Measurements from ENCODE around the gene PIAS4. TPM values are rescaled to one million over a fixed set of nuclear protein-coding genes. Genes with fewer than 3 reads are reported as not detected.
"Not testable (repeated sequence)": the region's sequence is repeated elsewhere in the genome, so short reads cannot be mapped to it uniquely, and the experiment has no call there.

PIAS4 gene
- total and polyA plus RNA-seq, 2 of the 13 experiments (the other 11 are each of a cell fraction or from before 2014, with no cell fraction given), result 9.0 to 20.1 TPM

DNA sequence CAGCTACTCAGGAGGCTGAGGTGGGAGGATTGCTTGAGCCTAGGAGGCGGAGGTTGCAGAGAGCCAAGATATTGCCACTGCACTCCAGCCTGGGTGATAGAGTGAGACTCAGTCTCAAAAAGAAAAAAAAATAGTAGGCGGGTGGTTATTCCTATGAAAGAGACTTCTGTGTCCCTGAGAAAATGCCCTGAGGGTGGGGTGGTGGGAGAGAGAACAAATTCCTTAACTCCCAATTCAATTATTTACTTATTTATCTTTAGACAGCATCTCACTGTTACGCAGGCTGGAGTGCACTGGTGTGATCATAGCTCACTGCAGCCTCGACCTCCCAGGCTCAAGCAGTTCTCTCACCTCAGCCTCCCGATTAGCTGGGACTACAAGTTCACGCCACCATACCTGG is 11.9 kb upstream of the PIAS4 start:
- intact Hi-C loops (cut with micrococcal nuclease; ENCODE audit: unreplicated experiment), result no loop called here
- peak; percentile 57 for DNase-seq (ENCODE audit: low spot score)
- Histone ChIP-seq H2AFZ (ENCODE audit: low read length) (no peak overlapping the region), H3K4me3 (replicated peaks in 1 of 3; ENCODE audit: insufficient read depth in 1 of 3, low read depth in 2 of 3, low read length in 3 of 3) (no peak overlapping the region), H3K4me1 (ENCODE audit: insufficient read depth, low read length) (peaks cover 48% of the 10 kb centered on the region), H3K9ac (ENCODE audit: insufficient read depth, low read depth, low read length) (no peak overlapping the region), H3K27me3 (ENCODE audit: control insufficient read depth in 1 of 2, insufficient read depth in 2 of 2, low read length in 2 of 2) (no peaks in the 10 kb centered on the region; a peak in 1 of 5 replicates), H3K36me3 (replicated peaks in 1 of 2; ENCODE audit: control insufficient read depth in 1 of 2, insufficient read depth in 2 of 2, low read length in 2 of 2) (no peaks in the 10 kb centered on the region), H3K9me3 (ENCODE audit: low read length) (no peaks in the 10 kb centered on the region), H4K20me1 (ENCODE audit: insufficient read depth, low read length) (no peaks in the 10 kb centered on the region), H3K4me2 (ENCODE audit: low read depth, low read length) (0 out of 2 replicates have a peak overlapping the region, but pooled peaks have one; percentile 18), H3K79me2 (ENCODE audit: insufficient read depth, low read length) (no peaks in the 10 kb centered on the region), H3K27ac (ENCODE audit: extremely low read length, insufficient read depth, low read length) (no peak overlapping the region)
- CTCF ChIA-PET (ENCODE audit: low intra/inter-chr PET ratio, low total read pairs), result no interaction called here
- in situ Hi-C loops (cut with HindIII; ENCODE audit: extremely low pct_ligation_motif_present, low pct_unique_long_range_greater_than_20kb), result no loop called here
- peak; percentile 42; the same call in 2 of the 3 replicates for ATAC-seq
- TF ChIP-seq NFYB (CRISPR knock-in tag; IDR thresholded peaks at IDR 0.05), result no peak
- TF ChIP-seq, protein P1, sequence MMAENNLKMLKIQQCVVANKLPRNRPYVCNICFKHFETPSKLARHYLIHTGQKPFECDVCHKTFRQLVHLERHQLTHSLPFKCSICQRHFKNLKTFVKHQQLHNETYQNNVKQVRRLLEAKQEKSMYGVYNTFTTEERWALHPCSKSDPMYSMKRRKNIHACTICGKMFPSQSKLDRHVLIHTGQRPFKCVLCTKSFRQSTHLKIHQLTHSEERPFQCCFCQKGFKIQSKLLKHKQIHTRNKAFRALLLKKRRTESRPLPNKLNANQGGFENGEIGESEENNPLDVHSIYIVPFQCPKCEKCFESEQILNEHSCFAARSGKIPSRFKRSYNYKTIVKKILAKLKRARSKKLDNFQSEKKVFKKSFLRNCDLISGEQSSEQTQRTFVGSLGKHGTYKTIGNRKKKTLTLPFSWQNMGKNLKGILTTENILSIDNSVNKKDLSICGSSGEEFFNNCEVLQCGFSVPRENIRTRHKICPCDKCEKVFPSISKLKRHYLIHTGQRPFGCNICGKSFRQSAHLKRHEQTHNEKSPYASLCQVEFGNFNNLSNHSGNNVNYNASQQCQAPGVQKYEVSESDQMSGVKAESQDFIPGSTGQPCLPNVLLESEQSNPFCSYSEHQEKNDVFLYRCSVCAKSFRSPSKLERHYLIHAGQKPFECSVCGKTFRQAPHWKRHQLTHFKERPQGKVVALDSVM (CRISPR knock-in tag; IDR thresholded peaks at IDR 0.05), result peak; percentile 65
- POLR2A ChIA-PET, result no interaction called here
- no peak for FAIRE-seq
- BruUV-seq (replicated peaks), result no TSS peak
- WGBS (ENCODE audit: low lambda C conversion rate), result 13% methylated on average over 6 of the region's 6 CpGs

DNA sequence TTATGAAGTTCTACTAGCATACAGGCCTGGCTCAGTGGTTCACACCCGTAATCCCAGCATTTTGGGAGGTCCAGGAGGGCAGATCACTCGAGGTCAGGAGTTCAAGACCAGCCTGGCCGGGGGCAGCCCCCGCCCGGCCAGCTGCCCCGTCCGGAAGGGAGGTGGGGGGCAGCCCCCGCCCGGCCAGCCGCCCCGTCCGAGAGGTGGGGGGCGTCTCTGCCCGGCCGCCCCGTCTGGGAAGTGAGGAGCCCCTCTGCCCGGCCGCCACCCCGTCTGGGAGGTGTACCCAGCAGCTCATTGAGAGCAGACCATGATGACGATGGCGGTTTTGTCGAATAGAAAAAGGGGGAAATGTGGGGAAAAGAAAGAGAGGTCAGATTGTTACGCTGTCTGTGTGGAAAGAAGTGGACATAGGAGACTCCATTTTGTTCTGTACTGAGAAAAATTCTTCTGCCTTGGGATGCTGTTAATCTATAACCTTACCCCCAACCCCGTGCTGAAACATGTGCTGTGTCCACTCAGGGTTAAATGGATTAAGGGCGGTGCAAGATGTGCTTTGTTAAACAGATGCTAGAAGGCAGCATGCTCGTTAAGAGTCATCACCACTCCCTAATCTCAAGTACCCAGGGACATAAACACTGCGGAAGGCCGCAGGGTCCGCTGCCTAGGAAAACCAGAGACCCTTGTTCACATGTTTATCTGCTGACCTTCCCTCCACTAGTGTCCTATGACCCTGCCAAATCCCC is 8.7 kb upstream of the PIAS4 start:
- WGBS (ENCODE audit: low lambda C conversion rate), result 24% methylated on average over 15 of the region's 29 CpGs
- H3K79me2 ChIP-seq (ENCODE audit: insufficient read depth, low read length); DNase-seq (ENCODE audit: low spot score); intact Hi-C loops (cut with micrococcal nuclease; ENCODE audit: unreplicated experiment); H3K4me3 ChIP-seq (replicated peaks in 1 of 3; ENCODE audit: insufficient read depth in 1 of 3, low read depth in 2 of 3, low read length in 3 of 3); H3K27ac ChIP-seq (ENCODE audit: extremely low read length, insufficient read depth, low read length); H3K36me3 ChIP-seq (replicated peaks in 1 of 2; ENCODE audit: control insufficient read depth in 1 of 2, insufficient read depth in 2 of 2, low read length in 2 of 2); H3K27me3 ChIP-seq (ENCODE audit: control insufficient read depth in 1 of 2, insufficient read depth in 2 of 2, low read length in 2 of 2); ATAC-seq; FAIRE-seq; H3K9me3 ChIP-seq (ENCODE audit: low read length); in situ Hi-C loops (cut with HindIII; ENCODE audit: extremely low pct_ligation_motif_present, low pct_unique_long_range_greater_than_20kb); H4K20me1 ChIP-seq (ENCODE audit: insufficient read depth, low read length); CTCF ChIA-PET (ENCODE audit: low intra/inter-chr PET ratio, low total read pairs); H2AFZ ChIP-seq (ENCODE audit: low read length); BruUV-seq (replicated peaks); POLR2A ChIA-PET: not testable (repeated sequence)
- Histone ChIP-seq H3K4me2 (ENCODE audit: low read depth, low read length) (peak overlapping the region; percentile 36), H3K9ac (ENCODE audit: insufficient read depth, low read depth, low read length) (peak overlapping the region; percentile 15; the same call in 1 of the 2 replicates), H3K4me1 (ENCODE audit: insufficient read depth, low read length) (peaks cover 39% of the 10 kb centered on the region)
- TF ChIP-seq, protein P2, sequence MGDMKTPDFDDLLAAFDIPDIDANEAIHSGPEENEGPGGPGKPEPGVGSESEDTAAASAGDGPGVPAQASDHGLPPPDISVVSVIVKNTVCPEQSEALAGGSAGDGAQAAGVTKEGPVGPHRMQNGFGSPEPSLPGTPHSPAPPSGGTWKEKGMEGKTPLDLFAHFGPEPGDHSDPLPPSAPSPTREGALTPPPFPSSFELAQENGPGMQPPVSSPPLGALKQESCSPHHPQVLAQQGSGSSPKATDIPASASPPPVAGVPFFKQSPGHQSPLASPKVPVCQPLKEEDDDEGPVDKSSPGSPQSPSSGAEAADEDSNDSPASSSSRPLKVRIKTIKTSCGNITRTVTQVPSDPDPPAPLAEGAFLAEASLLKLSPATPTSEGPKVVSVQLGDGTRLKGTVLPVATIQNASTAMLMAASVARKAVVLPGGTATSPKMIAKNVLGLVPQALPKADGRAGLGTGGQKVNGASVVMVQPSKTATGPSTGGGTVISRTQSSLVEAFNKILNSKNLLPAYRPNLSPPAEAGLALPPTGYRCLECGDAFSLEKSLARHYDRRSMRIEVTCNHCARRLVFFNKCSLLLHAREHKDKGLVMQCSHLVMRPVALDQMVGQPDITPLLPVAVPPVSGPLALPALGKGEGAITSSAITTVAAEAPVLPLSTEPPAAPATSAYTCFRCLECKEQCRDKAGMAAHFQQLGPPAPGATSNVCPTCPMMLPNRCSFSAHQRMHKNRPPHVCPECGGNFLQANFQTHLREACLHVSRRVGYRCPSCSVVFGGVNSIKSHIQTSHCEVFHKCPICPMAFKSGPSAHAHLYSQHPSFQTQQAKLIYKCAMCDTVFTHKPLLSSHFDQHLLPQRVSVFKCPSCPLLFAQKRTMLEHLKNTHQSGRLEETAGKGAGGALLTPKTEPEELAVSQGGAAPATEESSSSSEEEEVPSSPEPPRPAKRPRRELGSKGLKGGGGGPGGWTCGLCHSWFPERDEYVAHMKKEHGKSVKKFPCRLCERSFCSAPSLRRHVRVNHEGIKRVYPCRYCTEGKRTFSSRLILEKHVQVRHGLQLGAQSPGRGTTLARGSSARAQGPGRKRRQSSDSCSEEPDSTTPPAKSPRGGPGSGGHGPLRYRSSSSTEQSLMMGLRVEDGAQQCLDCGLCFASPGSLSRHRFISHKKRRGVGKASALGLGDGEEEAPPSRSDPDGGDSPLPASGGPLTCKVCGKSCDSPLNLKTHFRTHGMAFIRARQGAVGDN (CRISPR knock-in tag; IDR thresholded peaks at IDR 0.05), result peak; percentile 67
- TF ChIP-seq, protein P3, sequence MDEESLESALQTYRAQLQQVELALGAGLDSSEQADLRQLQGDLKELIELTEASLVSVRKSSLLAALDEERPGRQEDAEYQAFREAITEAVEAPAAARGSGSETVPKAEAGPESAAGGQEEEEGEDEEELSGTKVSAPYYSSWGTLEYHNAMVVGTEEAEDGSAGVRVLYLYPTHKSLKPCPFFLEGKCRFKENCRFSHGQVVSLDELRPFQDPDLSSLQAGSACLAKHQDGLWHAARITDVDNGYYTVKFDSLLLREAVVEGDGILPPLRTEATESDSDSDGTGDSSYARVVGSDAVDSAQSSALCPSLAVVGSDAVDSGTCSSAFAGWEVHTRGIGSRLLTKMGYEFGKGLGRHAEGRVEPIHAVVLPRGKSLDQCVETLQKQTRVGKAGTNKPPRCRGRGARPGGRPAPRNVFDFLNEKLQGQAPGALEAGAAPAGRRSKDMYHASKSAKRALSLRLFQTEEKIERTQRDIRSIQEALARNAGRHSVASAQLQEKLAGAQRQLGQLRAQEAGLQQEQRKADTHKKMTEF (CRISPR knock-in tag; IDR thresholded peaks at IDR 0.05), result 0 out of 2 replicates have a peak, but pooled peaks have one; percentile 15
- TF ChIP-seq ZNF777 (CRISPR knock-in tag; IDR thresholded peaks at IDR 0.05) (peak; percentile 87), ZNF891 (CRISPR knock-in tag; IDR thresholded peaks at IDR 0.05) (peak; percentile 28; the same call in 1 of the 2 replicates)
- TF ChIP-seq, protein P4, sequence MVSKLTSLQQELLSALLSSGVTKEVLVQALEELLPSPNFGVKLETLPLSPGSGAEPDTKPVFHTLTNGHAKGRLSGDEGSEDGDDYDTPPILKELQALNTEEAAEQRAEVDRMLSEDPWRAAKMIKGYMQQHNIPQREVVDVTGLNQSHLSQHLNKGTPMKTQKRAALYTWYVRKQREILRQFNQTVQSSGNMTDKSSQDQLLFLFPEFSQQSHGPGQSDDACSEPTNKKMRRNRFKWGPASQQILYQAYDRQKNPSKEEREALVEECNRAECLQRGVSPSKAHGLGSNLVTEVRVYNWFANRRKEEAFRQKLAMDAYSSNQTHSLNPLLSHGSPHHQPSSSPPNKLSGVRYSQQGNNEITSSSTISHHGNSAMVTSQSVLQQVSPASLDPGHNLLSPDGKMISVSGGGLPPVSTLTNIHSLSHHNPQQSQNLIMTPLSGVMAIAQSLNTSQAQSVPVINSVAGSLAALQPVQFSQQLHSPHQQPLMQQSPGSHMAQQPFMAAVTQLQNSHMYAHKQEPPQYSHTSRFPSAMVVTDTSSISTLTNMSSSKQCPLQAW (CRISPR knock-in tag; IDR thresholded peaks at IDR 0.05), result peak; percentile 67

All from HepG2 (cell line).